ENCODE results near the gene MMD.

DNA sequence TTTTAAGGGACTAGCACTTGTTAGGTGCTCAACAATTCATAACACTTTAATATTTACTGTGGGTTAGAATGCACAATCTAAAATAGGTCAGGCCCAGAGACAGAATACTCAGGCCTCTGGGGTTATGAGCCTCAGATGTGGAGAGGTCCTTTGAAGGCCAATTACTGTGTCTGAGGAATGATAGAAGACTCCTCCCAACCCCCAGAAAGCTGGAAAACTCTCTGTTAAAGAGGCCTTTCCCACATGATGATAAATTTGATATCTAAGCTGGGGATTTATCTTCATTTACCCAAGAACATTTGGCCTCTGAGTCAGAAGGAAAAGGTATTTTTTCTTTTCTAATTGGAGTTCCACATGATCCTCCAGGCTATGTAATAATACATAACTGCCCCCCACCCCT, 41.1 kb upstream of the MMD start:
- TF ChIP-seq, protein P1, sequence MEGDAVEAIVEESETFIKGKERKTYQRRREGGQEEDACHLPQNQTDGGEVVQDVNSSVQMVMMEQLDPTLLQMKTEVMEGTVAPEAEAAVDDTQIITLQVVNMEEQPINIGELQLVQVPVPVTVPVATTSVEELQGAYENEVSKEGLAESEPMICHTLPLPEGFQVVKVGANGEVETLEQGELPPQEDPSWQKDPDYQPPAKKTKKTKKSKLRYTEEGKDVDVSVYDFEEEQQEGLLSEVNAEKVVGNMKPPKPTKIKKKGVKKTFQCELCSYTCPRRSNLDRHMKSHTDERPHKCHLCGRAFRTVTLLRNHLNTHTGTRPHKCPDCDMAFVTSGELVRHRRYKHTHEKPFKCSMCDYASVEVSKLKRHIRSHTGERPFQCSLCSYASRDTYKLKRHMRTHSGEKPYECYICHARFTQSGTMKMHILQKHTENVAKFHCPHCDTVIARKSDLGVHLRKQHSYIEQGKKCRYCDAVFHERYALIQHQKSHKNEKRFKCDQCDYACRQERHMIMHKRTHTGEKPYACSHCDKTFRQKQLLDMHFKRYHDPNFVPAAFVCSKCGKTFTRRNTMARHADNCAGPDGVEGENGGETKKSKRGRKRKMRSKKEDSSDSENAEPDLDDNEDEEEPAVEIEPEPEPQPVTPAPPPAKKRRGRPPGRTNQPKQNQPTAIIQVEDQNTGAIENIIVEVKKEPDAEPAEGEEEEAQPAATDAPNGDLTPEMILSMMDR (IDR thresholded peaks at IDR 0.05; ENCODE audit: insufficient read depth, low read length, poor library complexity, severe bottlenecking) = no peak
- TF ChIP-seq EZH2phosphoT487 (conservative IDR thresholded peaks at IDR 0.05; ENCODE audit: low read length) = no peak

All from SU-DHL-6 (cell line).